ENCODE measurements around the gene PCED1A.
"Not testable (repeated sequence)": the region's sequence is repeated elsewhere in the genome, so short reads cannot be mapped to it uniquely, and the experiment has no call there.

PCED1A gene

GRCh38 chr20:2826655-2827054, 13.8 kb downstream of the PCED1A start:
- no peak for DNase-seq (ENCODE audit: low spot score)

GRCh38 chr20:2825761-2826160, 14.7 kb downstream of the PCED1A start:
- no peak for DNase-seq (ENCODE audit: low spot score)

- DNase-seq (ENCODE audit: low spot score), result no peak
Observed at GRCh38 chr20:2822073-2822472, 18.4 kb downstream of the PCED1A start.

- DNase-seq (ENCODE audit: low spot score), result no peak
Observed at GRCh38 chr20:2820896-2821869, 19.3 kb downstream of the PCED1A start.

- no peak for DNase-seq (ENCODE audit: low spot score)
Observed at GRCh38 chr20:2820084-2820895, 20.2 kb downstream of the PCED1A start.

- DNase-seq (ENCODE audit: low spot score), result no peak
Observed at GRCh38 chr20:2817891-2818595, 22.4 kb downstream of the PCED1A start.

- no peak for DNase-seq (ENCODE audit: low spot score)
Observed at GRCh38 chr20:2817341-2817726, 23.1 kb downstream of the PCED1A start.

GRCh38 chr20:2816583-2817340, 23.7 kb downstream of the PCED1A start:
- peak; percentile 80 for DNase-seq (ENCODE audit: low spot score)

- DNase-seq (ENCODE audit: low spot score), result no peak
Observed at GRCh38 chr20:2816030-2816582, 24.3 kb downstream of the PCED1A start, which contains the start of gene TMEM239. TSS of gene TMEM239 (plus strand) at chr20:2816364. CDS start at chr20:2816555, 191 bp downstream.

- DNase-seq (ENCODE audit: low spot score), result no peak
Observed at GRCh38 chr20:2815242-2815900, 25.1 kb downstream of the PCED1A start.

GRCh38 chr20:2814587-2815051, 25.8 kb downstream of the PCED1A start, which contains the start of gene C20orf141:
TSS of gene C20orf141 (plus strand) at chr20:2814987. CDS start at chr20:2815185, 198 bp downstream.
- no peak for DNase-seq (ENCODE audit: low spot score)

- DNase-seq (ENCODE audit: low spot score), result no peak
Observed at GRCh38 chr20:2814076-2814475, 26.4 kb downstream of the PCED1A start.

GRCh38 chr20:2812189-2812588, 28.3 kb downstream of the PCED1A start:
- DNase-seq (ENCODE audit: low spot score), result no peak

- no peak for DNase-seq (ENCODE audit: low spot score)
Observed at GRCh38 chr20:2809690-2810089, 30.8 kb downstream of the PCED1A start.

- DNase-seq (ENCODE audit: low spot score), result not testable (repeated sequence)
Observed at GRCh38 chr20:2807929-2808328, 32.5 kb downstream of the PCED1A start.

- no peak for DNase-seq (ENCODE audit: low spot score)
Observed at GRCh38 chr20:2807019-2807418, 33.4 kb downstream of the PCED1A start.

- DNase-seq (ENCODE audit: low spot score), result no peak
Observed at GRCh38 chr20:2806351-2806701, 34.1 kb downstream of the PCED1A start.

GRCh38 chr20:2805689-2806350, 34.6 kb downstream of the PCED1A start:
- DNase-seq (ENCODE audit: low spot score), result no peak

- no peak for DNase-seq (ENCODE audit: low spot score)
Observed at GRCh38 chr20:2804852-2805688, 35.4 kb downstream of the PCED1A start.

All from HuH-7 (cell line).